PFSK-1 (cell line): ENCODE measurements around the gene POGZ.

Experiments used
- FOXP2 ChIP-seq: optimal IDR thresholded peaks from 2 replicates; pipeline ENCODE3; 2011; ENCODE audit warnings: borderline replicate concordance, control low read depth, inconsistent platforms; ENCODE audit not compliant: insufficient read depth; ENCODE audit errors: extremely low read length, extremely low read depth
- POLR2AphosphoS5 ChIP-seq: IDR thresholded peaks from 2 replicates; pipeline ENCODE4 v1.6.1; 2012; ENCODE audit warnings: low read depth, mild to moderate bottlenecking, control low read depth, low read length, moderate library complexity
- REST ChIP-seq, 2 experiments: IDR thresholded peaks; 2 replicates each; pipeline versions ENCODE4 v1.6.1 to v1.8.0; 2011 to 2012; ENCODE audit warnings: low read depth in 2 of 2, low read length in 2 of 2, control low read depth in 1 of 2, inconsistent platforms in 1 of 2, mild to moderate bottlenecking in 1 of 2, moderate library complexity in 1 of 2; ENCODE audit not compliant: insufficient read depth in 1 of 2
- SIN3A ChIP-seq: IDR thresholded peaks from 2 replicates; pipeline ENCODE4 v1.6.1; 2012; ENCODE audit warnings: mild to moderate bottlenecking, low read length, moderate library complexity, borderline replicate concordance; ENCODE audit not compliant: insufficient read depth
- TAF1 ChIP-seq: IDR thresholded peaks from 2 replicates; pipeline ENCODE4 v1.6.1; 2012; ENCODE audit warnings: low read length, control low read depth, borderline replicate concordance; ENCODE audit not compliant: insufficient read depth

The POGZ gene

DNA sequence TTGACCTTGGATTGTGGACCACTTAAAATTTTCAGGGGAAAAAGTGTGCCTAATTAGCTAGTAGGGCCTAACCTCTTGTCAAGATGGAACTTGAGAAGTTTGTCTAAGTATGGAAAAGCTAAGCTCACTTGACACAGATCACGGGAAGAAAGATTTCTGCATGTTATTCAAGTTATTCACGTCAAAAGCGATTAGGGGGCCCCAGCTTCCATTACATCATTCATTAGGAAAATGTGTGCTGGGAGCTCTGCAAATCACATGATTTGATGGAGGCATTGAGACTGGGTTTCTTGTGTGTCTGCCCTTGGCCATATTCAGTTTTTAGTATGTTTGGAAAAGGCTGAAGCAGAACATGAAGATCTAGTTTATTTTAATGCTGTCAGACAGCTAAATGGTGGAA is 15.5 kb upstream of the POGZ start:
- TF ChIP-seq TAF1 (no peak), REST (IDR thresholded peaks at IDR 0.05; ENCODE audit: insufficient read depth in 1 of 2, low read depth in 2 of 2, low read length in 2 of 2) (no peak), FOXP2 (no peak), SIN3A (no peak), POLR2AphosphoS5 (no peak)

- TF ChIP-seq TAF1 = no peak
- no peak for TF ChIP-seq REST (IDR thresholded peaks at IDR 0.05; ENCODE audit: insufficient read depth in 1 of 2, low read depth in 2 of 2, low read length in 2 of 2)
- no peak for TF ChIP-seq SIN3A
- TF ChIP-seq POLR2AphosphoS5 = no peak
- no peak for TF ChIP-seq FOXP2
These were observed 13.8 kb upstream of the POGZ start for GRCh38 chr1:151472856-151473731.

GRCh38 chr1:151465026-151465425 is 5.7 kb upstream of the POGZ start:
- TF ChIP-seq TAF1 (no peak), FOXP2 (no peak), SIN3A (no peak), POLR2AphosphoS5 (no peak), REST (IDR thresholded peaks at IDR 0.05; ENCODE audit: insufficient read depth in 1 of 2, low read depth in 2 of 2, low read length in 2 of 2) (no peak)

- no peak for TF ChIP-seq REST (IDR thresholded peaks at IDR 0.05; ENCODE audit: insufficient read depth in 1 of 2, low read depth in 2 of 2, low read length in 2 of 2)
- TF ChIP-seq SIN3A = no peak
- no peak for TF ChIP-seq POLR2AphosphoS5
- no peak for TF ChIP-seq TAF1
- TF ChIP-seq FOXP2 = no peak
These were observed 2.4 kb upstream of the POGZ start for GRCh38 chr1:151461694-151462093.
